Right renal pelvis (tissue), 4 donors: Measurements from ENCODE around the gene GJC1. TPM values are rescaled to one million over a fixed set of nuclear protein-coding genes. Genes with fewer than 3 reads are reported as not detected.
A peak's percentile ranks its signal among the peaks of the same experiment; 100 is the strongest.

ENCODE experiments used
- DNase-seq, 4 donors: peaks; one replicate each; pipeline ENCODE4 v3.0.0-alpha.2; 2013; ENCODE audit warnings: low read depth in 4 of 4, low spot score in 3 of 4, missing footprints in 1 of 4
- polyA plus RNA-seq, 4 donors: library from polyadenylated mRNA; unstranded; fragments of 120-200 nt; gene quantifications; one replicate each; pipeline ENCODE4 v1.2.1, GENCODE V29; 2013; ENCODE audit not compliant: insufficient read length in 4 of 4

GJC1 gene
- polyA plus RNA-seq = 10 to 100 TPM; 20.4 to 23.2 (median 21.4) TPM

- peak in 3 of 4 donors; percentile 22 to 43 (median 36) for DNase-seq
These were observed at the start of gene GJC1 for GRCh38 chr17:44829523-44830358. TSS of gene GJC1 (minus strand) at chr17:44830287. CDS start at chr17:44805817, 24,470 bp downstream.

GRCh38 chr17:44879376-44879775 lies 49.3 kb upstream of the GJC1 start:
- no peak for DNase-seq

DNA sequence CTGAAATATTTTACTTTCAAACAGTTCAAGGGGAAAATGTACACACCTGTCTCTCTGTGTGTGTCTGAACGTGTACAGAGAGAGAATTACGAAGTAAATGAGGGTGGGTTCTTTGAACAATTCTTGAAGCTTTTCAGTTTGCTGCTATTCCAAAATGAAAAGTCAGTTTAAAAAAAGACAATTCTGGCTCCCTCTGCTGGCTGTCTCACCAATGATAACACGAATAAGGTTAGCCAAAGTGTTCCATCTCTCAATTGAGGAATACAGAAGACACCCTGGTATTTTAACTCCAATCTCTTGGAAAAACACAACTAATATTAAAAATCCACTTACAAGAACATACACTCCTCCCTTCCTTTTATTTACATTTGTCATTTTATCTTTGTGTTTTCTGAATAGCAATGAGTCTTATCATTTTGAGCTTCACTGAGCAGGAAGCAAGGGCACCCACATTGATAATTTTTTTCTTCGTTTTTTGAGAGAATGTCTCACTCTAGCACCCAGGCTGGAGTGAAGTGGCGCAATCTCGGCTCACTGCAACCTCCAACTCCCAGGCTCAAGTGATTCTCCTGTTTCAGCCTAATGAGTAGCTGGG lies 48.6 kb upstream of the GJC1 start:
- DNase-seq = no peak

DNA sequence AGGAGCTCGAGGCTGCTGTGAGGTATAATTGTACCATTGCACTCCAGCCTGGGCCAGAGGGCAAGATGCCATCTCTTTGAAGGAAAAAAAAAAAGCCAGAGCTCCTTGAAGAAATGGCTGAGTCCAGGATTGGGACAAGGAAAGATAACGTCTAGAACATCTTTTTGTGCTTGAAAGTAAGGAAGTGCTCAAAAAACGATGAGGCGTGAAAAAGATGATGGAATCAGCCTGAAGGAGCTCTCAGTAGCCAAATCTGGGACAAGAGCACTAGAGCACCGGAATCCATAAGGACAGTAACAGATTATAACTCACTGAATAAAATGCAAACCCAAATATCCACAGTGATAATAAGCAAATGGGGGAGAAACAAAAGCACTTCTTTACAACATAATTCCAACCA lies 47.0 kb upstream of the GJC1 start:
- no peak for DNase-seq

GRCh38 chr17:44875761-44876160 lies 45.7 kb upstream of the GJC1 start:
- no peak for DNase-seq

- no peak for DNase-seq
These were observed 42.2 kb upstream of the GJC1 start for GRCh38 chr17:44872131-44872768.

GRCh38 chr17:44871556-44871955 lies 41.5 kb upstream of the GJC1 start:
- no peak for DNase-seq

GRCh38 chr17:44867841-44868240 lies 37.8 kb upstream of the GJC1 start:
- no peak for DNase-seq

- no peak for DNase-seq
These were observed 35.8 kb upstream of the GJC1 start for GRCh38 chr17:44865931-44866330.

DNA sequence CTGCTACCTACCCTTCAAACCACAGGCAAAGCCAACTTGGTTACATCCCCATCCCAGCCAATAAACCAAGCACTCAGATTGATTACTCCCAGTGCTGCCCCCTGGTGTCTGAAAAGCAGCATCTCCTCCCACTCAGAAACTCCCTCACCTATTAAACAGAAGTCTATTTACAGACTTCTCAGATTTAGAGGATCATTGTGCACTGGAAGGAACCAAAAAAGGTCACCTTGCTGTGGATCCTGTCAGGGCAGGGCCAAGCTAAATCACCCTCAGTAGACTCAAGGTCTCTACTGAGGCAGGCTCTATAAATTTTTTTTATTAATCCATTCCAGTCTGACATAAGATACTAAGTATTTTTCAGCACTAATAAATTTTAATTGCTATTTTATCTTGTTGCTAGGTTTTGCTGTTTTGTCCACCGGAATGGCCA lies 35.2 kb upstream of the GJC1 start:
- DNase-seq = peak; percentile 58 to 68 (median 66)

DNA sequence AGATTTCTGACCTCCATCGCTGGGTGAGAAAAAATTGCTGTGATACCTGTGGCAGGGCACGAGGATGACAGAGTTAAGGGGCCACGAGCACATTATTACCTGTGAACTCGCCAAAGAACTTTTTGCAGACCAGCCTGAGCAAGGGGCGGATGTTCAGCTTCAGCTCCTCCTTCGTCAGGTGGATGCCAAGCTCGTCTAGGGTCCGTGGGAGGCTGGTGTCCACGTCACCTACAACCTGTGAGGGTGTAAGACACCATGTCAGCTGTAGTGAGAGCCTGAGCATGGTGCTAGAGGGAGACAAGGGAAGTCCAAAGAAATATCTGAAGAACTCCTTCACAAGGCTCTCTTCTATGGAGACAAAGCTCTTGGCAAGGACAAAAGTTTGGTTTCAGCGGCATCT lies 34.7 kb upstream of the GJC1 start:
- no peak for DNase-seq

DNA sequence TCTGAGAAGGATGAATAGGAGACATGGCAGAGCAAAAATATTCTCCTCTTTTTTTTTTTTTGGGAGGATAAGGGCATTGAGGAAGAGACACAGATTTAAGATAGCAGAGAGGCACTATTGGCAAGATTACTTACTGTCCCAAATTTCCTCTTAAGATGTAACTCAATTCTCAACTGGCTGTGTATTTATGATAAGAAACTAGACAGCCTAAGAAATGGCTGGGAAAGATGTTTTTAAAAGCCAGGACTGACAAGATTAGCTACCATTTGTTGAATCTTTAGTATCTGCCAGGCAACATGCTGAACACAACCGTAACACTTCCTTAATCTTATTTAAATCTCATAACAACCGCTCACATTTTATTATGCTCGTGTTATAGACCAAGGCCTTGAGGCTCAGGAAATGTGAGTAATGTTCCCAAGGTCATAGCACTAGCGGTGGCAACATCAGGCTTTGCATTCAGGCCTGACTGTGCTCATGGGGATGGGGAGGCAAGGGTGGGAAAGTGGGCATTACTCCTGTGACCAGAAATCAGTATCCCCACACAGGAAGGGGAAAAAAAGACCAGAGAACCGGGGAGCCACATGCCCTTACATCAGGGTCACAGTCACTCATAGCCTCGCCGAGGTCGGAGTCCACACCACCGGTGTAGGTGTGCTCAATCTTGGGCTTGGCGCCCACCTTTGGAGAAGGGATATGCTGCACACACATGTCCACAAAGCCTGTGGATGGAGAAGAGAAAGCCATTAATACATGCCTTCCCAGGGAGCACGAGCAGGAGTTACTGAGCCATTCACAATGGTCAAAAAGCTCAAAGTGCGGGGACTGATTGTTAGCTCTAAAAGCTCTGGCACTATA lies 33.2 kb upstream of the GJC1 start:
- no peak for DNase-seq

DNA sequence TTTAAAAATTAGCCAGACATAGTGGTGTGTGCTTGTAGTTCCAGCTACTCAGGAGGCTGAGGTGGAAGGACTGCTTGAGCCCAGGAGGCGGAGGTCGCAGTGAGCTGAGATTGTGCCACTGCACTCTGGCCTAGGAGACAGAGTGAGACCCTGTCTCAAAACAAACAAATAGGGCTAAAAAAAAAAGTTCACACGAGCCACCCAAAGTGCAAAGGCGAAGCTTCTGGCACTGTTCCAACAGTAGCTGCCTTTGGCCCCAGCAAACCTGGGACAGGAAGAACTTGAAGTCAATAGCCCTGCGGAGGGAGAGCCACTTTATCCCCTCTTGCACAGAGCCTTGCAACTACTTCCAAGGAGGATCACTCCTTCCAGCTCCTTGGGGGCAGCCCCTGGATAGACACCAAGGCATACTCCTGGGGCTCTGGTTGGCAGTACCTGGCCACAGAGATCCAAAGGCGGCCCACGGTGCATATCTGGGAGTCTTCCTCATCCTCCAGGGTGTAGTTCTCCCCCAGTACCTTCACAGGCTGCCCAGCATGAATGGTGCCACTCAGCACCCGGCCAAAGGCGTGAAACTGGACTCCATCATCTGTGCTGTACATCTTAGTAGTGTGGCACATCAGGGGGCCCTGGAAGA lies 32.3 kb upstream of the GJC1 start:
- no peak for DNase-seq

DNA sequence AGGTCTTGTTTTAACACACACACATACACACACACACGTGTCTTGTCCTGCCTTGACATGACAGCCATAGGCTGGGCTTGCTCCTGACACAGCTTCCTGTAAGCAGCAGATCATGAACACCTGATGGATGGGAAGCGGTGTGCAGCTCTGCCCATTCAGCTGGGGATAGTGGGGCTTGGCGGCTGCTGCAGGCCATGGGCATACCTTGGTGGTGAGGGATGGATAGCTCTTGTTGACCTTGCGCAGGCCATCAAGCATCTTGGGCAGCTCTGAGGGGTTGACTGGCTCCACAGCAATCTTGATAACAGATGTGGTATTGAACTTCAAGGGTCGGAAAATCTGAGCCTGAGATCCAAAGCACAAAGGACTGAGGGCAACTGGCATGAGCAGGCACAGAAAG lies 29.6 kb upstream of the GJC1 start:
- DNase-seq = no peak

GRCh38 chr17:44854192-44854591 lies 24.1 kb upstream of the GJC1 start:
- peak in 1 of 4 donors; percentile 20 for DNase-seq

- no peak for DNase-seq
These were observed 20.5 kb upstream of the GJC1 start for GRCh38 chr17:44850612-44851011.

DNA sequence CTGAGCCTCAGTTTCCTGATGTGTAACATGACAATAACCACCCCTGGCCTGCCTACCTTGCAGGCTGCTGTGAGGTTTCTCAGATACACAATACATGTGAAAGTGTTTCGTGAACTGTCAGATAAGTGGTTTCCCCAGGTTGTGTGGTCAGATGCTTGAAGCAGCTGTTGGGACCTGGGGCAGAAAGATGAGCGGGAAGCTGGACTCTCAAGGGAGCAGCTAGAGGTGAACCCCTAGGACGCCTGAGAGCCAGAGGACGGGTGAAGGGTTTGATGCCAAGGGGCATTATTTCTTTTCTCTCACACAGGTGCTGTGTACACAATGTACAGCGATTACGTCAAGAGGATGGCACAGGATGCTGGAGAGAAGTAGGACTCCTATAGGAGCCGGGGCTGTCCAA lies 19.9 kb upstream of the GJC1 start:
- DNase-seq = no peak

DNA sequence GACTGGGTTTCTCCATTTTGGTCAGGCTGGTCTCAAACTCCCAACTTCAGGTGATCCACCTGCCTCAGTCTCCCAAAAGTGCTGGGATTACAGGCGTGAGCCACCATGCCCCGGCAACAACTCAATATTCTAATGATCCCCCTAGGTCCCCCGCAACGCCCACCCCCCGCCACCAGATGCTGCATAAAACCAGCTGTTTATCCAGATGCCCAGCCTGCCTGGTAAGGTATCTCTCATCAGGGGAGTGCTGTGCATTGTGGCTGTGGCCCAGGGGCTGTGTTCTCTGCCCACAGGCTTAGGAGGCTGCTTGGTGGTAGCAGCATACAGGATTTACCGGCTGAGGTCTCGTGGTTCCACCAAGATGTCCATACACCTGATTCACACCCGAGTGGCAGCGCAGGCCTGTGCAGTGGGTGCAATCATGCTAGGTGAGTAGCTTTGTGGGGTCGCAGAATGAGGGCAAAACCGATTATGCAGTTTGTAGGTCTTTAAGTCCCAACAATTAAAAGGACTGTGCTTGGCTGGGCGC lies 18.9 kb upstream of the GJC1 start:
- no peak for DNase-seq

DNA sequence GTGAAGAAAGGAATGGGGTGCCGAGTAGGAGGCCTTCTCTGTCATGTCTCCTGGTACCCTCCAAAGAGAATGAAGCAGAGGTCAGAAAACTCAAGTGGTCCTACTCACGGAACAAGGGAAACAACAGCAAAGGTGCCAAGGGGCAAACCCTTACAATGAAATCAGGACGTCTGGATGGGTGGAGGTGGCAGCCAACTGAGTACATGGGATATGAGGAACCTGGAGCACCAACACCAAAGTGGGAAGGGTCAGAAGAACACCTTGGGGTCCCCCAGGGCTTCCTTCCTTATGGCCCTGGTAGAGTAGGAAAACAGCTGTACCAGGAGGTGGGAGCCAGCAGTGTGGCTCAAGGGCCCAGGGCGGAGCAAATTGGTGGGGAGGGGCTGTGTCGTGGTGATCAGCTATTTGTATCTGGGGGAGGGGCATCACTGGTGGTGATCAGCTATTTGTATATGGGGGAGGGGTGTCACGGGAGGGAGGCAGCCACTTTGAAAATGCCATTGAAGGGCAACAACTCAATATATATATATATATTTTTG lies 18.2 kb upstream of the GJC1 start:
- DNase-seq = no peak

- no peak for DNase-seq
These were observed 17.5 kb upstream of the GJC1 start, which contains the start of gene HIGD1B for GRCh38 chr17:44847586-44847985. TSS of gene HIGD1B (plus strand) at chr17:44847883. CDS start at chr17:44848153, 270 bp downstream.
